ENCODE results near the gene MORN5. TPM values are rescaled to one million over a fixed set of nuclear protein-coding genes. Genes with fewer than 3 reads are reported as not detected.
A peak's percentile ranks its signal among the peaks of the same experiment; 100 is the strongest.

Gene MORN5
- total RNA-seq, 2 donors from 2014 or later, result not detected

GRCh38 chr9:122151267-122151828 is 8.4 kb upstream of the MORN5 start:
- DNase-seq (no peak), ATAC-seq (no peak)
- Histone ChIP-seq H3K36me3 (replicated peaks in 1 of 2; ENCODE audit: insufficient read depth in 1 of 2, low read depth in 2 of 2) (peaks cover 0 to 7% of the 10 kb centered on the region in 2 donors), H3K4me1 (no peaks in the 10 kb centered on the region), H3K4me3 (no peak overlapping the region), H3K9me3 (no peaks in the 10 kb centered on the region), H3K27me3 (no peaks in the 10 kb centered on the region), H3K27ac (no peak overlapping the region)
- intact Hi-C loops (cut with DNase I), result no loop called here
- no peak for TF ChIP-seq POLR2A (IDR thresholded peaks at IDR 0.05)
- no peak for TF ChIP-seq CTCF (IDR thresholded peaks at IDR 0.05)
- WGBS, 2 donors, result 85 to 89% methylated on average over 4 of the region's 4 CpGs

- Histone ChIP-seq H3K27me3 (no peaks in the 10 kb centered on the region), H3K9me3 (no peaks in the 10 kb centered on the region), H3K4me1 (peaks cover 16% of the 10 kb centered on the region), H3K4me3 (no peak overlapping the region), H3K27ac (no peak overlapping the region), H3K36me3 (replicated peaks in 1 of 2; ENCODE audit: insufficient read depth in 1 of 2, low read depth in 2 of 2) (no peaks in the 10 kb centered on the region)
- intact Hi-C loops (cut with DNase I), result no loop called here
- no peak for DNase-seq
- no peak for ATAC-seq
- TF ChIP-seq POLR2A (IDR thresholded peaks at IDR 0.05), result no peak
- no peak for TF ChIP-seq CTCF (IDR thresholded peaks at IDR 0.05)
- WGBS, 2 donors, result 85 to 88% methylated on average over 4 of the region's 4 CpGs
Measured at GRCh38 chr9:122155796-122156195, 3.9 kb upstream of the MORN5 start.

- WGBS, 2 donors, result 28 to 39% methylated on average over 3 of the region's 3 CpGs
- no peak overlapping the region for H3K27ac ChIP-seq
- no peak for ATAC-seq
- H3K27me3 ChIP-seq, result no peaks in the 10 kb centered on the region
- H3K4me3 ChIP-seq, result no peak overlapping the region
- TF ChIP-seq CTCF (IDR thresholded peaks at IDR 0.05) (peak; percentile 17 to 50 (median 33)), POLR2A (IDR thresholded peaks at IDR 0.05) (no peak)
- intact Hi-C loops (cut with DNase I), result no loop called here
- peaks cover 16% of the 10 kb centered on the region for H3K4me1 ChIP-seq
- peak; percentile 34 to 61 (median 54) for DNase-seq
- no peaks in the 10 kb centered on the region for H3K9me3 ChIP-seq
- no peaks in the 10 kb centered on the region for H3K36me3 ChIP-seq (replicated peaks in 1 of 2; ENCODE audit: insufficient read depth in 1 of 2, low read depth in 2 of 2)
Measured at GRCh38 chr9:122158202-122158601, 1.5 kb upstream of the MORN5 start.

GRCh38 chr9:122159925-122160246 is 178 bp downstream of the MORN5 start:
- DNase-seq (no peak), ATAC-seq (no peak)
- 4 to 8% methylated on average over 6 of the region's 6 CpGs for WGBS, 2 donors
- intact Hi-C loops (cut with DNase I), result no loop called here
- Histone ChIP-seq H3K27ac (peak overlapping the region in 2 of 4 donors; percentile 76 to 83), H3K4me1 (peaks cover 16% of the 10 kb centered on the region), H3K4me3 (peak overlapping the region; percentile 35 to 90), H3K36me3 (replicated peaks in 1 of 2; ENCODE audit: insufficient read depth in 1 of 2, low read depth in 2 of 2) (no peaks in the 10 kb centered on the region), H3K9me3 (no peaks in the 10 kb centered on the region), H3K27me3 (no peaks in the 10 kb centered on the region)
- TF ChIP-seq POLR2A (IDR thresholded peaks at IDR 0.05), result no peak
- no peak for TF ChIP-seq CTCF (IDR thresholded peaks at IDR 0.05)

- H3K27ac ChIP-seq, result no peak overlapping the region
- H3K27me3 ChIP-seq, result no peaks in the 10 kb centered on the region
- no peaks in the 10 kb centered on the region for H3K9me3 ChIP-seq
- no peak overlapping the region for H3K4me3 ChIP-seq
- H3K4me1 ChIP-seq, result peaks cover 9% of the 10 kb centered on the region
- H3K36me3 ChIP-seq (replicated peaks in 1 of 2; ENCODE audit: insufficient read depth in 1 of 2, low read depth in 2 of 2), result no peaks in the 10 kb centered on the region
- DNase-seq (no peak), ATAC-seq (no peak)
- intact Hi-C loops (cut with DNase I), result no loop called here
- TF ChIP-seq POLR2A (IDR thresholded peaks at IDR 0.05) (no peak), CTCF (IDR thresholded peaks at IDR 0.05) (no peak)
Measured at GRCh38 chr9:122162415-122162814, 2.7 kb downstream of the MORN5 start.

Measured in body of pancreas (tissue), 4 donors.